Kidney tubule cell (primary cell): ENCODE measurements around the gene MCC.

Experiments
- DNase-seq: peaks from one replicate; pipeline ENCODE4 v3.0.0-alpha.2; 2018; ENCODE audit warnings: low spot score

MCC gene

GRCh38 chr5:113145757-113146387 is 342.4 kb downstream of the MCC start:
- no peak for DNase-seq

- DNase-seq, result no peak
Measured at GRCh38 chr5:113142186-113142585, 346.1 kb downstream of the MCC start.

GRCh38 chr5:113140837-113141671 is 347.2 kb downstream of the MCC start:
- peak; percentile 51 for DNase-seq

GRCh38 chr5:113133211-113133975 is 354.9 kb downstream of the MCC start:
- DNase-seq, result no peak

- DNase-seq, result no peak
Measured at GRCh38 chr5:113132564-113132963, 355.7 kb downstream of the MCC start.

- DNase-seq, result no peak
Measured at GRCh38 chr5:113128641-113129330, 359.5 kb downstream of the MCC start.

GRCh38 chr5:113128082-113128481 is 360.2 kb downstream of the MCC start:
- no peak for DNase-seq

- no peak for DNase-seq
Measured at GRCh38 chr5:113127021-113127420, 361.2 kb downstream of the MCC start.

- no peak for DNase-seq
Measured at GRCh38 chr5:113125371-113125770, 362.9 kb downstream of the MCC start.

GRCh38 chr5:113124914-113125313 is 363.3 kb downstream of the MCC start:
- no peak for DNase-seq

- DNase-seq, result no peak
Measured at GRCh38 chr5:113124265-113124664, 364.0 kb downstream of the MCC start.

- DNase-seq, result peak; percentile 32
Measured at GRCh38 chr5:113123618-113124017, 364.6 kb downstream of the MCC start.

- DNase-seq, result no peak
Measured at GRCh38 chr5:113122053-113122452, 366.2 kb downstream of the MCC start.

GRCh38 chr5:113119246-113119924 is 368.9 kb downstream of the MCC start:
- DNase-seq, result no peak

- no peak for DNase-seq
Measured at GRCh38 chr5:113118765-113119164, 369.5 kb downstream of the MCC start.

GRCh38 chr5:113118298-113118697 is 370.0 kb downstream of the MCC start:
- DNase-seq, result no peak

GRCh38 chr5:113117543-113118115 is 370.6 kb downstream of the MCC start:
- DNase-seq, result no peak

GRCh38 chr5:113115956-113116355 is 372.3 kb downstream of the MCC start:
- no peak for DNase-seq

- DNase-seq, result no peak
Measured at GRCh38 chr5:113115061-113115460, 373.2 kb downstream of the MCC start.

- DNase-seq, result no peak
Measured at GRCh38 chr5:113114559-113114958, 373.7 kb downstream of the MCC start.

- DNase-seq, result peak; percentile 18
Measured at GRCh38 chr5:113112435-113112834, 375.8 kb downstream of the MCC start.
